Measurements from ENCODE around the gene DYNC1I1.

Gene DYNC1I1

GRCh38 chr7:95861041-95861440 lies 88.7 kb downstream of the DYNC1I1 start:
- no peak for DNase-seq (ENCODE audit: low read depth)

DNA sequence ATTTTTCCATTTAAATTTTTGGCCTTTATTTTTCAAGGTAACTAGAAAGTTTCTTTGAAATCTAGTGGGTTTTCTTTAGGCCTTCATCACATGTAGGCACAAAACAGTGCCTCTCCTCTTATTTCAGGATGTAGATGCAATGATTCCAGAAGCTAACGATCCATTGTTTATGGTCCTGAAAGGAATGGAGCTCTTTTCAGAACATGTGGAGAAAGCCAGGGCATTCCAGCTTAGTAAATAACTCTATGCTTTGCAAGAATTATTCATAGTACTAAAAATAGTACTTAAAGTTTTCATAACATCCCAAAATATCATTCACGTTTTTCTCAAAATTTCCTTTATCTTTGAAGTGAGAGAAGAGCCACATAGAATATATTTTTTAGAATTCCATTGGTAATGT lies 91.3 kb downstream of the DYNC1I1 start:
- no peak for DNase-seq (ENCODE audit: low read depth)

DNA sequence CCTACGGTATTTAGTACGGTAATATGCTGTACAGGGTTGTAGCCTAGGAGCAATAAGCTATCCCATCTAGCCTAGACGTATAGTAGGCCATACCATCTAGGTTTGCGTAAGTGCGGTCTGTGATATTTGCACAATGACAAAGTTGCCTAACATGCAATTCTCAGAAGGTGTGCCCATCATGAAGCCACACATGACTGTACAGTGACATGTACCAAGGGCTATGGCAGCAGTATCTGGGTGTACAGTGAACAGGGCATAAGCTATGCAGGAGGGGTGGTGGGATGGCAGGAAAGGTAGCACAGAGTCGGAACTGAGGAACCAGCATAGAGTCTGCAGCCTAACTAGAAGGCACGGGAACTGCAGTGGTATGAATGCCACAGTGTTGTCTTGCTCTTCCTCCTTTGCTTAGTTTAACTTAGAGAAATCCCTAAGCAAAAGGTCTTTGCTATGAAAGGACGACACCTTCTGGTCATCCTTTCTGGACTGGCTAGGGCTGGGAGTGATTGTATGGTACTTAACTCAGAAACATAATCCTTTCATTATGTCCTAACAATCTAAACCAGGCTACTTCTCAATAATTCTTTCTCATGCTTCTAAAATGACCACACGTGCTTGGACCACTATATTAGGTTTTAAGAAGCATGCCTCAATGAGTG lies 93.5 kb downstream of the DYNC1I1 start:
- no peak for DNase-seq (ENCODE audit: low read depth)

- no peak for DNase-seq (ENCODE audit: low read depth)
Observed at GRCh38 chr7:95867309-95867708, 95.0 kb downstream of the DYNC1I1 start.

DNA sequence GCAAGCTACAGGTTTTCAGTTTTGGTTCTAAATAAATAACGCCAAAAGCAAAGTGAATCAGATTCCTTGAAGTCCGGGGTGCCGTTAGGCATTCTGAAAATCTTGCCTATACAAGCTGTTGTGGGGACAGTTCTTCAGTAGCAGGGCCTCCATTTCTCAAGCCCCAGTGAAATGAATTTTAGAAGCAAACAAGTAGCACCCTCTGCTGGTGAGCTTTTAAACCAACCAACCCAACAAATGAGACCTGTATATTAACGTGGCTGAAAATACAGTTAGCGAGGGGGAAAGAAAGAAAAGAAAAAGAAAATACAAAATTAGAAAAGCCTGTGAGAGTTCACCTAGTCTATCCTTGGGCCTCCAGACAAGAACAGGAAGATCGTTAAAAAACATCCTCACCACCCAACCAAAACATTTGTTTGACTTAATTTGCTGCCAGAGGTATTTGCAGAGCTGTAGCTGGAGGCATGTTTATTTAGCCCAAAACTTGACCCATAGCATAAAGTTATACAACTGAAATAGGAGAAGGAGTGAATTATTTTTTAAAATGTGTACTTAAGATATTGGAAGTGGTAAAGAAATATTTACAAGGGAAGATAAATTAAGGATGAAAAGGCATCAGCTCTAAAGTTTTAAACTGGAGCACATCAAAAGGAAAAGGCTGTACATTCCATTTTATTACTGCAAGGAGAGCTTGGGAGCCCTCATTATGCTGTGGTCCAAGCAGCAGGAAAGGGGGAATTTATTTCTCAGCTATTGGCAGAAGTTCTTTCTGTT lies 98.9 kb downstream of the DYNC1I1 start:
- no peak for DNase-seq (ENCODE audit: low read depth)

GRCh38 chr7:95871896-95872295 lies 99.5 kb downstream of the DYNC1I1 start:
- DNase-seq (ENCODE audit: low read depth): no peak

- no peak for DNase-seq (ENCODE audit: low read depth)
Observed at GRCh38 chr7:95874129-95874528, 101.8 kb downstream of the DYNC1I1 start.

DNA sequence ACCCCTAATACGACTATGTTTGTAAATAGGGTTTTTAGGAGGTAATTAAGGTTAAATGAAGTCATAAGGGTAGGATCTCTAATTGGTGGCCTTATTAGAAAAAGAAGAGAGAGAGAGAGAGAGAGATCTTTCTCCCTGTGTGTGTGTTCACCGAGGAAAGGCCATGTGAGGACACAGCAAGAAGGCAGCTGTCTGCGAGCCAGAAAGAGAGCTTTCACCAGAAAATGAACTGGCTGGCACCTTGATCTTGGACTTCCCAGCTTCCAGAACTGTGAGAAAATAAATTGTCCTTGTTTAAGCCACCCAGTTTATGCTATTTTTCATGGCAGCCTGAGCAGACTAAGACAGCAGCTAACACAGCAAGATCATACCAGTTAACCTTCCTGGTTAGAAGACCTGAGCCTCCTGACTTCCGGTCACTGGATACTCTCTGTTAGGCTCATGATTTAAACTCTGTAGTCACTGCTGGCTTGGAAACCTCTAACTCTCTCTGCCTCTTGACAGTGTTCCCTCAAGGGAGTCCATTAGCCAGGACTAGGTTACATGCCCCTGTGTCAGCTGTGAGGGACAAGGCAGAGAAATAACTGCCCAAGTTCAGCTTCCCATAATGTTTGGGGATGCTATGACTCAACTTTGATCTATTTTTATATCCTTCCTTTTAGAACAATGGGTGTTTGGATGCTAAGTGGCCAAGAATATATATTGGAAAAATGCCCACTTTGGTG lies 102.3 kb downstream of the DYNC1I1 start:
- no peak for DNase-seq (ENCODE audit: low read depth)

DNA sequence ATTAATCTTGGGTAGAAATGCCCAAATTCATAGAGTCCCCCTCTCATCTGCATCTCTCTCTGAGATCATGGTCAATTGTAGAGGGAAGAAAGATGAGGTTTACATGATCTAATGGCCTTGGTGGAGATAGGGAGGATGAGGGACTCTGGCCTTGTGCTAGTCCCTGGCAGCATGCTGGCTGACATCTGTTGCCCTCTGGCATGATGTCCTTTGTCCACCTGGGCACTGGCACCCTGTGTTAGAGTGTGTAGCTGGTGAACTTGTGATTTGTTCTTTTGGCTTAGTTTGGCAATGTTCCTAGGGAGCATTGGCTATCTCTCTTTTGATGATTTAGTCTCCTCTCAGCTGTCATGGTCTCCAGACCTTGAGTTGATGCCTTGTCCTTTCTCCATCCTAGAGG lies 103.2 kb downstream of the DYNC1I1 start:
- no peak for DNase-seq (ENCODE audit: low read depth)

- no peak for DNase-seq (ENCODE audit: low read depth)
Observed at GRCh38 chr7:95878677-95879076, 106.3 kb downstream of the DYNC1I1 start.

DNA sequence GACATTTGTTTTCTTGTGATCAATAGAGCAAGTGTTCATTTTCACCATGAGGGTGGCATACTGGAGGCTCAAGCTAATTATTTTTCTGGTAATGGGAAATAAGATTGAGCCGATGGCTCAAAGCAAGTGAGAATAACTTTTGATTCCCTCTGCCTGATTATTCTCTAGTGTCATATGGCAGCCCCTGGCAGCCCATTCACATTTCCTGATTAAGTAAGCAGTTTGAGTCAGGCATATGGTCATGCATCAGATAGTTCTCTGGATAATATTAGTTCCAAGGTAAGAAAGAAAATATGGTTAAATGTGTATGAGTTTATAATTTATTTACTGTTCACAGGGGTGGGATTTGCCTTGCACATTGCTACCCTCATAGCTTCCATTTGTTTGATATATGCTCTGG lies 109.2 kb downstream of the DYNC1I1 start:
- no peak for DNase-seq (ENCODE audit: low read depth)

- DNase-seq (ENCODE audit: low read depth): no peak
Observed at GRCh38 chr7:95883217-95883616, 110.9 kb downstream of the DYNC1I1 start.

GRCh38 chr7:95886501-95887090 lies 114.2 kb downstream of the DYNC1I1 start:
- no peak for DNase-seq (ENCODE audit: low read depth)

- DNase-seq (ENCODE audit: low read depth): no peak
Observed at GRCh38 chr7:95893484-95893883, 121.1 kb downstream of the DYNC1I1 start.

GRCh38 chr7:95897557-95898251 lies 125.3 kb downstream of the DYNC1I1 start:
- no peak for DNase-seq (ENCODE audit: low read depth)

- DNase-seq (ENCODE audit: low read depth): no peak
Observed at GRCh38 chr7:95899919-95900513, 127.7 kb downstream of the DYNC1I1 start.

GRCh38 chr7:95901006-95901405 lies 128.7 kb downstream of the DYNC1I1 start:
- no peak for DNase-seq (ENCODE audit: low read depth)

DNA sequence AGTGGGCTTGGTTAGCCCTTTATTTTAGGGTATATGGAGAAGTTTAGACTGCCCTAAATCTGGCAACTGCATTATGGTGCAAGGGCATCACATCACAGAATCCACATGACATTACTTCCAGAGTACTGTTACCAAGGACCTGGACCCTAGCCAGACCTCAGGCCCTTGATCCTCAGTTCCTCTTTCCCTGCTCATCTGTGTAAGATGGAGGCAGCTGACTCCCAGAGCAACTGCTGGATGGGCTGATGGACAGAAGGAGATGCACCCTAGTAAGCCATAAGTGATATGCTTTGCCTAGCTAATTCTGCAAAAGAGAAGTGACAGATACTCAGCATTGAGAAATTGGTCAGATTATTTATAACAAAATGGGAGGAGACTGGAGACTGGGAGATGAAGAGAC lies 131.7 kb downstream of the DYNC1I1 start:
- no peak for DNase-seq (ENCODE audit: low read depth)

DNA sequence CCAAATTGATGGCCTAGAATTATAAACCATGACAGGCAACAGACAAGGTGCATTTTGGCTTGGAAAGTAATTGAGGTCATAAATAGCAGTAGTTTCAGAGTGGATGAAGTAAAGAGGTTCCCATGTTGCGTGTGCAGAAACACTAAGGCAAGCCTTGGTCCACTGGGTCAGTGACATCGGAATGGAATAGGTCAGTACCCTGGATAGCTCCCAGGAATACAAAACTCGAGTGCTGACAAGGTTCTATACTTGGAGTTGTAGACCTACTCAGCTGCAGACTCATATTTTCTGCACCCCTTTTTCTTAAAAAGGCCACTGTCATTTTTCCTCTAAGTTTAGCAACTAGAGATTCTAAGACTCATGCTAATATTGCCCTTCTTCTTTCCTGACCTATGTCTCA lies 132.8 kb downstream of the DYNC1I1 start:
- DNase-seq (ENCODE audit: low read depth): no peak

- no peak for DNase-seq (ENCODE audit: low read depth)
Observed at GRCh38 chr7:95906851-95907250, 134.5 kb downstream of the DYNC1I1 start.

- no peak for DNase-seq (ENCODE audit: low read depth)
Observed at GRCh38 chr7:95907337-95907736, 135.0 kb downstream of the DYNC1I1 start.

GRCh38 chr7:95908499-95908898 lies 136.1 kb downstream of the DYNC1I1 start:
- DNase-seq (ENCODE audit: low read depth): no peak

Measured in stimulated activated CD8-positive, alpha-beta memory T cell treated with anti-CD3 and anti-CD28 coated beads, Interleukin-15, amount 100 ng/mL, for 24 hours (primary cell).